Ishikawa (cell line): ENCODE data around the gene FAM204A.
A peak's percentile ranks its signal among the peaks of the same experiment; 100 is the strongest.

Experiments used
- CEBPB ChIP-seq: IDR thresholded peaks from 2 replicates; pipeline ENCODE4 v1.6.1; 2012
- CREB1 ChIP-seq: IDR thresholded peaks from 2 replicates; pipeline ENCODE4 v1.6.1; 2012; ENCODE audit warnings: low read depth
- EP300 ChIP-seq: IDR thresholded peaks from 2 replicates; pipeline ENCODE4 v1.6.1; 2012; ENCODE audit warnings: borderline replicate concordance
- FOXM1 ChIP-seq: IDR thresholded peaks from 2 replicates; pipeline ENCODE4 v1.6.1; 2012; ENCODE audit warnings: low read depth, borderline replicate concordance
- RAD21 ChIP-seq: IDR thresholded peaks from 2 replicates; pipeline ENCODE4 v1.6.1; 2012; ENCODE audit warnings: low read depth
- REST ChIP-seq: IDR thresholded peaks from 2 replicates; pipeline ENCODE4 v1.6.1; 2012; ENCODE audit warnings: low read depth, mild to moderate bottlenecking
- TAF1 ChIP-seq: IDR thresholded peaks from 2 replicates; pipeline ENCODE4 v1.6.1; 2012; ENCODE audit warnings: low read depth, mild to moderate bottlenecking
- TEAD4 ChIP-seq: IDR thresholded peaks from 2 replicates; pipeline ENCODE4 v1.6.1; 2012
- USF1 ChIP-seq: IDR thresholded peaks from 2 replicates; pipeline ENCODE4 v1.6.1; 2012
- YY1 ChIP-seq: IDR thresholded peaks from 2 replicates; pipeline ENCODE4 v1.6.1; 2012; ENCODE audit warnings: low read depth

GRCh38 chr10:118332948-118333710 is 9.0 kb downstream of the FAM204A start:
- TF ChIP-seq FOXM1, result no peak
- no peak for TF ChIP-seq USF1
- TF ChIP-seq EP300, result no peak
- no peak for TF ChIP-seq TAF1
- no peak for TF ChIP-seq RAD21
- 0 out of 2 replicates have a peak, but pooled peaks have one; percentile 42 for TF ChIP-seq CEBPB
- TF ChIP-seq TEAD4, result no peak
- no peak for TF ChIP-seq YY1
- no peak for TF ChIP-seq CREB1
- TF ChIP-seq REST, result no peak
